ENCODE data around the gene LTBP2. TPM values are rescaled to one million over a fixed set of nuclear protein-coding genes. Genes with fewer than 3 reads are reported as not detected.

LTBP2 gene
- total and polyA plus RNA-seq, 7 donors: 2.4 to 51.4 (median 11.8) TPM

DNA sequence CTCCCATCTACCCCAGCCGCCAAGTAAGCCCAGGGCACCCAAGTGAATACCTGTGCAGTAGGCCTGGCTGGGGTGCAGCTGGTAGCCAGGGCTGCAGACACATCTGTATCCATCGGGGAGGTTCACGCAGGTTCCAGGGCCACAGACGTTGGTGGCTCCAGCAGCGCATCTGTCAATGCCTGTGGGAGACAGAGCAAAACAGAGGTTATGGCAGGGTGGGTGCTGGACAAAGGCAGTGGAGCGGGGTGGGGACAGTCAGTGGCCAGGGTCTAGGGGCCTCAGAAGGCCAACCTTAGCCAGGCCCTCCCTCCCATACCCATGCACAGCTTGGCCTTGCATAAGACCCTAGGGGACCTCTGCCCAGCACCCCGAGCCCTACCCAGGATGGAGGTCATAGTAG is 89.3 kb downstream of the LTBP2 start:
- Histone ChIP-seq H3K9me3 (no peaks in the 10 kb centered on the region), H3K27me3 (ENCODE audit: insufficient read depth in 3 of 3, low read length in 2 of 3) (peaks cover 0 to 4% (median 0%) of the 10 kb centered on the region in 3 donors), H3K36me3 (ENCODE audit: insufficient read depth in 1 of 2, low read depth in 1 of 2) (no peaks in the 10 kb centered on the region), H3K4me1 (peaks cover 15% of the 10 kb centered on the region), H3K27ac (no peak overlapping the region), H3K4me3 (no peak overlapping the region)
- no peak for TF ChIP-seq CTCF (IDR thresholded peaks at IDR 0.05)
- DNase-seq (peak; percentile 7 to 30), ATAC-seq (no peak)
- intact Hi-C loops (cut with DNase I): no loop called here
- 93 to 97% (median 95%) methylated on average over 7 of the region's 7 CpGs for WGBS, 3 donors

GRCh38 chr14:74521756-74522155 is 90.3 kb downstream of the LTBP2 start:
- intact Hi-C loops (cut with DNase I): no loop called here
- peaks cover 15% of the 10 kb centered on the region for H3K4me1 ChIP-seq
- DNase-seq (peak in 1 of 2 donors; percentile 32), ATAC-seq (no peak)
- H3K36me3 ChIP-seq (ENCODE audit: insufficient read depth in 1 of 2, low read depth in 1 of 2): no peaks in the 10 kb centered on the region
- no peak overlapping the region for H3K4me3 ChIP-seq
- 91 to 92% (median 91%) methylated on average over 10 of the region's 10 CpGs for WGBS, 3 donors
- no peaks in the 10 kb centered on the region for H3K9me3 ChIP-seq
- no peak overlapping the region for H3K27ac ChIP-seq
- peaks cover 0 to 4% (median 0%) of the 10 kb centered on the region in 3 donors for H3K27me3 ChIP-seq (ENCODE audit: insufficient read depth in 3 of 3, low read length in 2 of 3)
- TF ChIP-seq CTCF (IDR thresholded peaks at IDR 0.05): no peak

DNA sequence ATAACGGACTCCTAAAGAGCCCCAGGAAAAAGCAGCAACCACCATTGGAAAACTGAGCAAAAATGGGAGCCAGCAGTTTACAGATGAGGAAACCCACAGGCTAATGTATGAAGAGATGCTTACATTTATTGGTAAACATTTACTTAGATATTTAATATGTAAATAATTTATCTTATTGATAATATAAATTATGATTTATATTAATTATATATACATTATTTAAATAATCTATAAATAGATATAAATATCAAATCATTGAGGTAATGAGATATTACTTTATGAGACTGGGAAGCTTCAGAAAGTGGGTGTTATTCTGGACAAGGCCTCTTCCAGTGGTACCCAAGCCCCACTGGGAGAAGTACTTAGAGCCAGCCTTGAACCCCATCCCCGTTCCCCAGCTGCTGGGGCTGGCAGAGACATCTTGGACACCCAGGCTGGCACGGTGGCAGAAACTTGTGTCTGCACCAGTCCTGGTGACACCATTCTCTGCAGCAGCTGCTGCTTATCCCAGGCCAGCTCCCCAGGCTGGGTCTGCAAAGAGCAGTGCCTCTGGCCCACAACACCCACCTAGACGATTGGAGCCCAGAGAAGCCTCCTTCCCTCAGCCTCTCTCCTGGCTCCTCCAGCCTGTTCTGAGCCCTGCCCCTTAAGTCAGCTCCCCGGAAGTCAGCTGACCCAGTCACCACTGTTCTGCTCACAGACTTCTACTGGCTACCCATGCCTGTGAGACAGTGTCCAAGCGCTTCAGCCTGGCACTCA is 92.5 kb downstream of the LTBP2 start:
- no peak overlapping the region for H3K4me3 ChIP-seq
- ATAC-seq (peak in 1 of 4 donors; percentile 32), DNase-seq (peak in 1 of 2 donors; percentile 44)
- peaks cover under 1% of the 10 kb centered on the region for H3K4me1 ChIP-seq
- no peaks in the 10 kb centered on the region for H3K9me3 ChIP-seq
- no peaks in the 10 kb centered on the region for H3K36me3 ChIP-seq (ENCODE audit: insufficient read depth in 1 of 2, low read depth in 1 of 2)
- TF ChIP-seq CTCF (IDR thresholded peaks at IDR 0.05): no peak
- peaks cover 0 to 6% (median 0%) of the 10 kb centered on the region in 3 donors for H3K27me3 ChIP-seq (ENCODE audit: insufficient read depth in 3 of 3, low read length in 2 of 3)
- no peak overlapping the region for H3K27ac ChIP-seq
- intact Hi-C loops (cut with DNase I): no loop called here
- 49 to 74% (median 52%) methylated on average over 5 to 6 of the region's 6 CpGs for WGBS, 3 donors

DNA sequence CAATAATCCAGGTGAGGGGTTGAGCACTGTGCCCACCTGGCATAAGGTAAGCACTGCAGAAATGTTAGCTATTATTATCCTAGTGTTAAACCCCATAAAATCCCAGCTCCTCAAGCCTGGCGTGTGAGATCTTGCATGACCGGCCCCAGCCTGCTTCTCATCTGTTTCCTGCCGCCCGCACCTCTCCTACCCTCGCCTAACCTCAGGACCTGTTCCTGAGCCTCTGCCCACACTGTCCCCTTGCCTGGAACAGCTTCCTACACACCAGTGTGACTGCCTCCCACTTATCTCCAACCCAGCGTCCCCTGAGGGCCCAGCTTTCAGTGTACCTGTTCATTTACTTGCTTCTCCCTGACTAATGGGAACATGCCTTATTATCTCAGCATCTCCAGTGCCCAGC is 93.8 kb downstream of the LTBP2 start:
- ATAC-seq (no peak), DNase-seq (peak in 1 of 2 donors; percentile 42)
- intact Hi-C loops (cut with DNase I): no loop called here
- TF ChIP-seq CTCF (IDR thresholded peaks at IDR 0.05): no peak
- Histone ChIP-seq H3K9me3 (no peaks in the 10 kb centered on the region), H3K4me1 (no peaks in the 10 kb centered on the region), H3K36me3 (ENCODE audit: insufficient read depth in 1 of 2, low read depth in 1 of 2) (no peaks in the 10 kb centered on the region), H3K27ac (no peak overlapping the region), H3K27me3 (ENCODE audit: insufficient read depth in 3 of 3, low read length in 2 of 3) (peaks cover 0 to 6% (median 0%) of the 10 kb centered on the region in 3 donors), H3K4me3 (no peak overlapping the region)
- 91 to 94% (median 91%) methylated on average over 6 of the region's 6 CpGs for WGBS, 3 donors
